ENCODE measurements around the gene FBXL20.

GRCh38 chr17:39408360-39408759 lies 6.9 kb upstream of the FBXL20 start:
- no peak for TF ChIP-seq CTCF (optimal IDR thresholded peaks at IDR 0.05 in 1 of 3, IDR thresholded peaks at IDR 0.05 in 1 of 3, conservative IDR thresholded peaks at IDR 0.05 in 1 of 3; ENCODE audit: extremely low read depth in 1 of 3, insufficient read depth in 2 of 3, low read length in 3 of 3)
- no peak for TF ChIP-seq EZH2 (IDR thresholded peaks at IDR 0.05; ENCODE audit: low read length)
